GM18951 (cell line): ENCODE results near the gene MLLT1.
"Not testable (repeated sequence)": the region's sequence is repeated elsewhere in the genome, so short reads cannot be mapped to it uniquely, and the experiment has no call there.

Experiments
- POLR2A ChIP-seq: IDR thresholded peaks from 4 replicates; pipeline ENCODE4 v1.6.1; 2011; ENCODE audit warnings: mild to moderate bottlenecking; ENCODE audit not compliant: insufficient read length, insufficient read depth; ENCODE audit errors: extremely low read depth
- in situ Hi-C: fragments of 300-500 bp; cut with MboI; formaldehyde crosslinking; loops from one replicate; pipeline ENCODE4 v1.12.0; 2022; ENCODE audit warnings: low sequenced_read_pairs, mixed read lengths, inconsistent platforms; ENCODE audit not compliant: unreplicated experiment

Gene MLLT1

DNA sequence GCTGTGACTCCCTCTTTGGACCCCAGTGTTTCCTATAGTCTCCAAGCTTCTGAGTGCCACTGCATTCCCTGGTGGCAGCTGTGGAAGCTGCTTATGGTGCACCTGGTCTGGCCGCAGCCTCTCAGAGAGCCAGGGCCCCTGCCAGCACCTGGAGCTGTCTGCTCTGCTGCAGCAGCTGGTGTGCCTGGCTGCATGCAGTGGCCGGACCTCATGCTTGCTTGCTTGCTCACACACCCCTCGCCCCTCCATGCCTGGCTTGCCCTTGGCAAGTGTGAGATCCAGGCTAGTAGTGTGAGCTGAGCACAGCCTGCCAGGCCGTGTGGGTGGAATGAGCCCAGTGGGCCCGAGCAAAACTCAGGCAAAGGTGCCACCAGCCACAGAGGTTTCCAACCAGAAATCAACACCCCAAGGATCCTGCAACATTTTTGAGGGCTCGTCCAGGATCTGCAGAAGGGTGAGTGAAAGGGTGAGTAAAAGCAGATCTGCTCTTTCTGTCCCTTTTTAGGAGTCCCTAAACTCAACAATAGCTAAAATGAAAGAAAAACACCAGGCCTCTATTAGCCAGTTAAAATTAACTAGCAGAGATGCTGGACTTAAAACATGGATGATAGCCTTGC lies 7.6 kb upstream of the MLLT1 start:
- no peak for TF ChIP-seq POLR2A
- in situ Hi-C loops = no loop called here

DNA sequence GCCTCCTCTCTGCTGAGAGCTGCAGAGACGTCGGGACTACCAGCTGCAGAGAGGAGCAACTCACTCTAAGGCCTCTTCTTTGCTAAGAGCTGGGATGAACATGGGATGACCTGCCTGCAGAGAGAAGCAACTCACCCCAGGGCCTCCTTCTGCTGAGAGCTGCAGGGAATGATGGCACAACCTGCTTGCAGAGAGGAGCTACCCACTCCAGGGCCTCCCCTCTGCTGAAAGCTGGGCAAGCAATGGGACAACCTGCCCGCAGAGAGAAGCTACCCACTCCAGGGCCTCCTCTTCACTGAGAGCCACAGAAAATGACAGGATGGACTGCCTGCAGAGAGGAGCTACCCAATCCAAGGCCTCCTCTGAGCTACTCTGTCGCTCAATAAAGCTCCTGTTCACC lies 6.9 kb upstream of the MLLT1 start:
- in situ Hi-C loops = no loop called here

DNA sequence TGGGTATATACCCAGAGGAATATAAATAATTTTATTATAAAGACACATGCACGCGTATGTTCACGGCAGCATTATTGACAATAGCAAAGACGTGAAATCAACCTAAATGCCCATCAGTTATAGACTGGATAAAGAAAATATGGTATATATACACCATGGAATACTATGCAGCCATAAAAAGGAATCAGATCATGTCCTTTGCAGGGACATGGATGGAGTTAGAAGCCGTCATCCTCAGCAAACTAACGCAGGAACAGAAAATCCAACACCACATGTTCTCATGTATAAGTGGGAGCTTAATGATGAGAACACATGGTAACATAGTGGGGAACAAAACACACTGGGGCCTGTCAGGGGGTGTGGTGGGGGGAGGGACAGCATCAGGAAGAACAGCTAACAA lies 2.6 kb upstream of the MLLT1 start:
- in situ Hi-C loops = not testable (repeated sequence)

More for the DNA sequence above, 6.9 kb upstream of the MLLT1 start:
- TF ChIP-seq POLR2A = no peak

DNA sequence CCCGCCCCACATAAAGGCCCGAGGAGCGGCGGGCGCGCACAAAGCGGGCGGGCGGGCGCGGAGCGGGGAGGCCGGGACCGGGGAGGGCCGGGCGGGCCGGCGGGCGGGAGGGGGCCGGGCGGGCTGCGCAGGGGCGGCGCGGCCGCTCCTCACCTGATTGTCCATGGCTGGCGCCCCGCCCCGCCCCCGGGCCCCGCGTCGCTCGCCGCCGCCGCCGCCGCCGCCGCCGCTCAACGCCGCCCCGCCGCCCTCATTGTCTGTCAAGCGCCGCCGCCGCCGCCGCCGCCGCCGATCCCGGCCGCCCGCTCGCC lies 200 bp downstream of the MLLT1 start:
- TF ChIP-seq POLR2A = no peak
- in situ Hi-C loops = no loop called here

DNA sequence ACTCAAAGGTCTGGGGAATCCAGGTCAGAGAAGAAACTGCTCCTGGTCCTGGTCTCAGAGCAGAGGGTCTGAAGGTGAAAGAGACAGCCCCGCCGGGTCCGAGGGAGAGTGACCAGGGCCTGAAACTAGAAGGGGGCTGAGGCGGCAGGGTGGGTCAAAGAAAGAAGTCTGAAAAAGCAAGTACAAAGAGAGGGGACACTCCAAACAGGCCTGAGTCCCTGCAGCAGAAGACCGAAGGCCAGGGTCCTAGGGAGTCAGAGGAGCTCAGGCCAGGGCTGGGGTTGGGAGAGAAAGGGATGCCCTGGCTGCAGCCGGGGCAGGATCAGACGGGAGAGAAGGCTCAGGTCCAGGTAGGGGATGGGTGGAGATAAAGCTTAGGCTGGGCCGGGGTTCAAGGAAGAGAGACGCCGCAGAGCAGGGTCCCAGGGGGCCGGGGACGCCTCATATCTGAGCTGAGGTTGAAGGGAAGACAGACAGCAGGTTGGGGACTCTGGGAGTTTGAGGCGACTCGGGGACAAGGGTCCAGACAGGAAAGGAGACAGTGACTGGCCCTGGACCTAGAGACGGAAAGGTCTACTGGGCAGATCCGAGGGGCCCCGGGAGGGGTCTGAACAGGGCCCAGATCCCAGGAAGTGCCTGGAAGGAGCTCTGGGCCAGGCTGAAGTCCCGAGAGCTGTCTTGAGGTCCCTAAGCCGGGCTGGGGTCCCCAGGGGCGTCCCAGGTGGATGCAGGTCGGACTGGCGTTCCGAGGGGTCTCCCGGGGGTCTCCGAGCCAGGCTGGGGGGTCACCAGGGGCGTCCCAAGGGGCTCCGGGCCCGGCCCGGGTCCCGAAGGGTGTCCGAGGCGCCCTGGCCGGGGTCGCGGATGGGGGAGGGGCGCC lies 795 bp downstream of the MLLT1 start:
- in situ Hi-C loops = no loop called here
- TF ChIP-seq POLR2A = no peak

DNA sequence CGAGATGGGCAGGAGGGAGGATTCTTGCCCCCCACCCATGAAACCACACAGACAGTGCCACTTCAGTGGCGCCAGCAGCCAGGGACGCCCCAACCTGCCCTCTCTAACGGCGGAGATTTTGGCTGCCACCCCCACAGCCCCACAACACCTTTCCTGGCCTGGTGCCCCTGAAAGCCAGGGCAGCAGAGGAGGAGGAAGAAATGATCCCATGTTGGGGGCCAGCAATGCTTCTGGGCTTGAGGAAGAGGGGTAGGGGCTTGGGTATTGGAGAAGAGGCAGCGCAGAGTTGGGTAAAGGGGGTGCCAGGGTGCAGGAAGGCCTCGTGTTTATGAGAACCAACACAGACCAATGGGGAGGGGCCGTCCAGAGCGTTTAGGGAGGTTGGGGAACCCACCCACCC lies 1.7 kb downstream of the MLLT1 start:
- in situ Hi-C loops = no loop called here
- TF ChIP-seq POLR2A = no peak

DNA sequence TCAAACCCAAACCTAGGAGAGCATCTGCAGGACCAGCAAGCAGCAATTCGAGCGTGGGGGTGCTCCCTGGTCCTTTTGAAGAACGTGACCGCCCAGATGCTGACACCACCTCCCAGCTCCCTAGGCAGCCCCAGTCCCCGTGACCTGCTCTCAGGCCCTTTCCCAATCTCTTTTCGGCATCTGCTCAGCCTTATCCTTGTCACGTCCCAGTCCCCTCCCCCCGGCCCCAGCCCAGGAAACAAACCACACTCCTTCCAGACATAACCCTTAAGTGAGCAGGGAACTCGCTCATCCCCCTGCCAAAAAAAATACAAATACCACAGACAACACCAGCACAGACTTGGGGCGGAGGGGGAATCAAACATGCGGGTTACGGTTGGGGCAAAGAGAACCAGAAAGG lies 3.3 kb downstream of the MLLT1 start:
- in situ Hi-C loops = no loop called here
- TF ChIP-seq POLR2A = no peak

DNA sequence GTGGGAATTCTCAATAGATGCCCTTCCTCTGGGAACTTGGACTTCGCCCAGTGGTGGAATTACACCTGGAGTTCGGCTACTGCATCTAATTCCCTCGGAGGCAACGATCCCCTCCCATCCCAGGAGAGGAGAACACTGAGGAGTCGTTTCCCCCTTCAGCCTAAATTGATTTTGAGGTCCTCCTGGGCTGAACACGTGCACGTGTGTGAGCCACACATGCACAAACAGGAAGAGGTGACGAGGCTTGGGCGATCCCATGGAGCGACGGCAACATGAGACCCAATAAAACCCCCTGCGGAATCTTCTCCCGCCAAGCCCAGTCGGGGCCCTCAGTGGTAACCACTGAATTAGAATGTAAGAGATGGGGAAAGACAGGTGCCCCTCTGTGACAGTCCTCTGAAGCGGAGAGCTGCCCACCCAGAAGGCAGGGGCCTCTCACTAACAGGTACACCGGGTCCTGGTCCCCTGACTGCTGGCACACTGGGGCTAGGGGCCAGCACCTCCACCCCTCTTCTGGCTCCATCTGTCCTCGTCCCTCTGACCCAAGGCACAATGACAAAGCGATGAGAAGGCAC lies 4.5 kb downstream of the MLLT1 start:
- in situ Hi-C loops = no loop called here
- no peak for TF ChIP-seq POLR2A

DNA sequence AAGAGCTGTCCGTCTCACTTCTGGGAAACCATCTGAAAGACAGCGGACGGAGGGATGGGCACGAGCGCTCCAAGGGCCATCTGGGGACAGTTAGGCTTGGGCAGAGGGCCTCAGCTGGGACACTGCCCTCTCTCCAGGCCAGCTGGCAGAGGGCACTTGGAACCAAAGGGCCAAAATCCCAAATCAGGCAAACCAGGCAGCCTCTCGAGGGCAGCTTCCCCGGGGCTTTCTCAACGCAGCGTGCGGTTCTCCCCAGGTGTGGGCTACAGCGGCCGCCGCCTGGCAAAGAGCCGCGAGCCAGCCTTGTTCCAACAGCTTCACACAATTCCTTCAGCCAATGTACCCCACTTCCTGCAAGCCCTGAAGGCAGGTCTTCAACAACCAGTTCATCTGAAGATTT lies 5.0 kb downstream of the MLLT1 start:
- in situ Hi-C loops = no loop called here
- TF ChIP-seq POLR2A = no peak

DNA sequence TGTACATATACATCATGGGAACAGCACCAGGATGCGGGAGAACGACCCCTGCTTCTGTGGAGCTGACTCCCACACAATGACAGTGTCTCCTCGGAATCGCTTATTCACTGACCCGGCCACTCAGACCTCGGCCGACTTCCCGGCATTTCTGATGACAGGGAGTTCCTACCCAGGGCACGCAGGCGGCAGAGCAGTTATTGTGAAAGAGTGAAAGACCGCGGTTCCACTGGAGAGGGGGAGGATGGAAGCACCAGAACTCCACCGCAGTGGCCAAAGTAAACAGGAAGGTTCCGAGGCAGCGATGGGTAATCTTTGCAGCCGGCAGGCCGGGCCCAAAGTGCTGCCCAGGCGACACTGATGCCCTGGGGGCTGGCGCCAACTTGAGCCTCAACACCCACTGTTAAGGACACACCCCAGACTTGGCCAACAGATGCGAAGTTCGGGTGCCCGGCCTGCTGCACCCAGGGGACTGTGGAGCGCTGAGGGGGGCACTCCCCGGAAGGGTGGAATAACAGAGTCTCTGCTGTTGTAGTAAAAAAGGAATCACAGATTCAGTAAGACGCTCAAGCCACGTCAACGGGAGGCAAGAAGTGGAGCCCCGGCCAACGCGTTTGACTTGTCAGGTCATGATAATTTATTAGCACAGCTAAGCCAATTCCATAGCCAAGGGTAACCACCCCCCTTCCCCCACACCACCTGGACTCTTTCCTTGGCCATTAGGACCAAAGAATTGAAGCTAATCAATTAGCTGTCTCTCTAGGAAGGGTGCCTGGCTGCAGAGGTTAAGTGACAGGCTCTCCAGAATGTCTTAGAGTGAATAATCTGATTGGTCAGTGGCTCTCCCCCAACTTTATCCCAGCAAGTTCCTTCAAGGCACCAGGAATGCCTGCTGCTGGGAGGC lies 5.8 kb downstream of the MLLT1 start:
- in situ Hi-C loops = no loop called here
- TF ChIP-seq POLR2A = no peak

DNA sequence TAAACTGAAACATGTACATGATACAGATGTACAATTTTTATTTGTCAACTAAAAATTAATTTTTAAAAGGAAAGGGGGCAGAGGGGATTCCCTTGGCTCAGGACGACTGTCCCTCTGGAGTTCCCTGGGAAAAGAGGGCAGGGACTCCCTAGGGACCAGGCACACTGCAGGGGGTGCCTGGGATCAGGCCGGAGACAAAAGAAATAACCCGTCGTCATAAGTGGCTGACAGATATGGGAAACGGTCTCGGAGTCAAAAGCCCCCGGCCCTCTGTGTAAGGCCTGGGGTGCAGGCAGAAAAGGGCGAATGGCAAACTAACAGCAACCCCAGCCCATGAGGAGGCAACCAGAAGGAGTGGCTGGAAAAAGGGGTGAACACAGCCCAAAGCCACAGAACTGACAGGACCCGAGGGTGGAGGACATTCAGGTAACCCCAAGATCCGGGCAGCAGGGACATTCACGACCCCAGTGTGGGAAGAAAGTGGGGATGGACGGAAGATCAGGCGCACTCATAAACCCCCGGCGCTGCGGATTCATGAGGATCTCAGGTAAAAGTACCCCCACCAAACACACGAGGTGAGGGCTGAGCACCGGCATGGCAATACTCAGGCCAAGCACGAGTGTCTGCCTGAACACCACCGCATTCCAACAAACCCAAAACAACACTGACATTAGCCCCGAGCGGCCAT lies 6.7 kb downstream of the MLLT1 start:
- TF ChIP-seq POLR2A = no peak
- in situ Hi-C loops = no loop called here

DNA sequence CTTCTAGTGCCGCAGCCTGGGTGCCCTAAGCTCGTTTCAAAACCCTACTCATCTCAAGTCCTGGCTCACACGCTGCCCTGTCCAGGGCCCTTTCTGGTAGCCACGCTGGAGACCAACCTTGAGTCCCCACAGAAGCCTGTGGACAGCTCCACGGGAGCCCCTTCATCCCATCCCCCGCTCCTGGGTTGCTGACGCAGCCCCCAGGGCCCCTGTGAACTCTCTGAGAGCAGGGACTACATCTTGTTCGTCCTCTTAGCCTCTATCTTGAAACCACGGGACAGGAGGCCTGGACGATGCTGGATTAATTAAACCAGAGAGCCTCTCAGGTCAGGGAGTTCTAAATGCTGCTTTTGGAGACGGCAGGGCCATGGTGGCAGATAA lies 7.4 kb downstream of the MLLT1 start:
- in situ Hi-C loops = no loop called here
- TF ChIP-seq POLR2A = no peak
